ENCODE results near the gene NCSTN. TPM values are rescaled to one million over a fixed set of nuclear protein-coding genes. Genes with fewer than 3 reads are reported as not detected.
"Not testable (repeated sequence)": the region's sequence is repeated elsewhere in the genome, so short reads cannot be mapped to it uniquely, and the experiment has no call there.

Gene NCSTN
- total RNA-seq, 1 donor, result 165 TPM

DNA sequence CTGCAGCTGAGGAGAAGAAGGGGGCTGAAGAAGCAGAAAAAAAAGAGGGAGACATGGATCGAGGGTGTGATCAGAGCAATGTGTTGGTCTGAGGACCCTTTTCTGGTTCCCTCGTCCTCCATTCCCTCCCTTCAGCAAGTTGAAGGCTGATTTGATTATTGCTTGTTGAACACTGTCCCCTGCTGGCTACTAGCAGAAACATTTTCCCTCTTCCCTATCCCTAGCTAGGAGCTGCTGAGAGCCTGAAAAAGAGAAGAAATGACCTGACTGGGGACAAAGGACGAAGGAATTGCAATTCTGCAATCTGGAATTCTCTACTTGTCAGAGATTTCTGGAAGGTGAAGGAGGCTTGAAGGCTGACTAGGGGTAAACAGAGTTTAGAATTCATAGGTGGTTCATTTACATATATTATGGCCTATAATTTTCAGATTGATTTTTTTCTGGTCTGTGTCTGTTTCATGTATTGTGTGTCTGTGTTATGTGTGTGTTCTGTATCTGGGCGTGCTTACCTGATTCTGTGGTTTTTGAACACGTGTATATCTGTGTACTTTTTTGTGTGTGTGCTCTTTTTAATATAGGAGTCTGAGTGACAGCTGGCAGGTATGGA lies 33.4 kb downstream of the NCSTN start:
- H3K4me1 ChIP-seq (ENCODE audit: insufficient read depth, low read length), result peaks cover 16% of the 10 kb centered on the region
- H3K9me3 ChIP-seq (ENCODE audit: low read depth, low read length), result no peaks in the 10 kb centered on the region
- H3K79me2 ChIP-seq (ENCODE audit: insufficient read depth, low read length), result no peaks in the 10 kb centered on the region
- no peak overlapping the region for H3K4me2 ChIP-seq (ENCODE audit: insufficient read depth, low read length)
- no peak overlapping the region for H3K4me3 ChIP-seq (ENCODE audit: insufficient read depth, low read length)
- H2AFZ ChIP-seq (ENCODE audit: low read length), result no peak overlapping the region
- peaks cover 12% of the 10 kb centered on the region for H3K27me3 ChIP-seq (ENCODE audit: insufficient read depth, low read length)
- DNase-seq (ENCODE audit: insufficient read length, low spot score, missing footprints), result peak; percentile 92
- no peak overlapping the region for H3K27ac ChIP-seq (ENCODE audit: low read depth, low read length)
- H3K36me3 ChIP-seq (ENCODE audit: insufficient read depth, low read length), result no peaks in the 10 kb centered on the region
- TF ChIP-seq CTCF (IDR thresholded peaks at IDR 0.05; ENCODE audit: extremely low read depth, low read depth, low read length), result peak; percentile 98
- no peaks in the 10 kb centered on the region for H4K20me1 ChIP-seq (ENCODE audit: insufficient read depth, low read length)

DNA sequence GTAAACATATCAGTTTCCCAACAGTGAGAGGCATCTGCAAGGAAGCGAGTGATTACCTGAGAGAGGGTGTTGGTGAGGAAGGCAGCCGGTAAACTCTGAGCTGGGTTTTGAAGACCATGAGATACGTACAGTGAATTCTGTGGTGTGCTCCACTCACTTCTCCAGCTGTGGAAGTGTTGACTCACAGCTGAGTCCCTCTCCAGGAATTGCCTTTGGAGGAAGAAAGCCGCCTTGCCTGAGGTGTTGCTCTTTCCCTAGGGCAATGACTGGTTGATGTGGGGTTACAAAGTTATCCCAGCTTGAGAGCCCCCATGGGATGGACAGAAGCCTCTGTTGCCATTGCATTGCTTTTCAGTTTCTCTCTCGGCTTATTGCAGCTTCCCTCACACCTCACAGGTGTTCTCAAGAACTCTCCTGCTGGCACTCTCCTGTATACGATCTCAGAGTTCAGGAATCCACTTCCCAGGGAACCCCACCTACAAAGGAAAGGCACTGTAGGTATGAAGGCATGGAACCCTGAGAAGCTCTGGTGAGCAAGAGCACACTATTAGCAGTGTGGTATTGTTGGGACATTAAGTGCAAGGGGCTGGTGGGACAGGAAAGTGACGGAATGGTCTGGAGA lies 34.5 kb downstream of the NCSTN start:
- no peaks in the 10 kb centered on the region for H3K79me2 ChIP-seq (ENCODE audit: insufficient read depth, low read length)
- TF ChIP-seq CTCF (IDR thresholded peaks at IDR 0.05; ENCODE audit: extremely low read depth, low read depth, low read length), result no peak
- H3K27ac ChIP-seq (ENCODE audit: low read depth, low read length), result no peak overlapping the region
- H3K36me3 ChIP-seq (ENCODE audit: insufficient read depth, low read length), result no peaks in the 10 kb centered on the region
- H3K4me3 ChIP-seq (ENCODE audit: insufficient read depth, low read length), result no peak overlapping the region
- no peak overlapping the region for H2AFZ ChIP-seq (ENCODE audit: low read length)
- no peaks in the 10 kb centered on the region for H3K9me3 ChIP-seq (ENCODE audit: low read depth, low read length)
- H4K20me1 ChIP-seq (ENCODE audit: insufficient read depth, low read length), result no peaks in the 10 kb centered on the region
- peaks cover 12% of the 10 kb centered on the region for H3K27me3 ChIP-seq (ENCODE audit: insufficient read depth, low read length)
- H3K4me1 ChIP-seq (ENCODE audit: insufficient read depth, low read length), result peaks cover 16% of the 10 kb centered on the region
- DNase-seq (ENCODE audit: insufficient read length, low spot score, missing footprints), result peak; percentile 85
- H3K4me2 ChIP-seq (ENCODE audit: insufficient read depth, low read length), result peak overlapping the region; percentile 37

DNA sequence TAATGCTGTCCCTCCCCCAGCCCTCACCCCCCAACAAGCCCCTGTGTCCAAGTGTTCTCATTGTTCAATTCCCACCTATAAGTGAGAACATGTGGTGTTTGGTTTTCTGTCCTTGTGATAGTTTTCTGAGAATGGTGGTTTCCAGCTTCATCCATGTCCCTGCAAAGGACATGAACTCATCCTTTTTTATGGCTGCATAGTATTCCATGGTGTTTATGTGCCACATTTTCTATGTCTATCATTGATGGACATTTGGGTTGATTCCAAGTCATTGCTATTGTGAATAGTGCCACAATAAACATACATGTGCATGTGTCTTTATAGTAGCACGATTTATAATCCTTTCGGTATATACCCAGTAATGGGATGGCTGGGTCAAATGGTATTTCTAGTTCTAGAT lies 41.6 kb downstream of the NCSTN start:
- not testable (repeated sequence) for H3K9me3 ChIP-seq (ENCODE audit: low read depth, low read length); H3K4me1 ChIP-seq (ENCODE audit: insufficient read depth, low read length); DNase-seq (ENCODE audit: insufficient read length, low spot score, missing footprints); H3K27me3 ChIP-seq (ENCODE audit: insufficient read depth, low read length); H3K4me2 ChIP-seq (ENCODE audit: insufficient read depth, low read length); H3K79me2 ChIP-seq (ENCODE audit: insufficient read depth, low read length); H2AFZ ChIP-seq (ENCODE audit: low read length); H3K27ac ChIP-seq (ENCODE audit: low read depth, low read length); H3K4me3 ChIP-seq (ENCODE audit: insufficient read depth, low read length); H3K36me3 ChIP-seq (ENCODE audit: insufficient read depth, low read length); H4K20me1 ChIP-seq (ENCODE audit: insufficient read depth, low read length)

GRCh38 chr1:160388406-160388805 lies 45.2 kb downstream of the NCSTN start:
- not testable (repeated sequence) for H3K4me2 ChIP-seq (ENCODE audit: insufficient read depth, low read length); H3K79me2 ChIP-seq (ENCODE audit: insufficient read depth, low read length); H3K27ac ChIP-seq (ENCODE audit: low read depth, low read length); H3K4me3 ChIP-seq (ENCODE audit: insufficient read depth, low read length); H3K36me3 ChIP-seq (ENCODE audit: insufficient read depth, low read length); H3K9me3 ChIP-seq (ENCODE audit: low read depth, low read length); H3K27me3 ChIP-seq (ENCODE audit: insufficient read depth, low read length); H2AFZ ChIP-seq (ENCODE audit: low read length); H4K20me1 ChIP-seq (ENCODE audit: insufficient read depth, low read length); DNase-seq (ENCODE audit: insufficient read length, low spot score, missing footprints); H3K4me1 ChIP-seq (ENCODE audit: insufficient read depth, low read length)

- Histone ChIP-seq H3K4me1 (ENCODE audit: insufficient read depth, low read length) (no peaks in the 10 kb centered on the region), H3K27ac (ENCODE audit: low read depth, low read length) (no peak overlapping the region)
Observed at GRCh38 chr1:160394673-160395072, 51.5 kb downstream of the NCSTN start.

More at GRCh38 chr1:160394673-160395072, 51.5 kb downstream of the NCSTN start:
- Histone ChIP-seq H4K20me1 (ENCODE audit: insufficient read depth, low read length) (no peaks in the 10 kb centered on the region), H2AFZ (ENCODE audit: low read length) (no peak overlapping the region), H3K9me3 (ENCODE audit: low read depth, low read length) (no peaks in the 10 kb centered on the region), H3K4me2 (ENCODE audit: insufficient read depth, low read length) (no peak overlapping the region), H3K27me3 (ENCODE audit: insufficient read depth, low read length) (peaks cover 23% of the 10 kb centered on the region), H3K36me3 (ENCODE audit: insufficient read depth, low read length) (no peaks in the 10 kb centered on the region), H3K4me3 (ENCODE audit: insufficient read depth, low read length) (no peak overlapping the region), H3K79me2 (ENCODE audit: insufficient read depth, low read length) (no peaks in the 10 kb centered on the region)
- DNase-seq (ENCODE audit: insufficient read length, low spot score, missing footprints), result no peak
- TF ChIP-seq CTCF (IDR thresholded peaks at IDR 0.05; ENCODE audit: extremely low read depth, low read depth, low read length), result no peak
